ENCODE measurements around the gene ARSI.
"Not testable (repeated sequence)": the region's sequence is repeated elsewhere in the genome, so short reads cannot be mapped to it uniquely, and the experiment has no call there.

The ARSI gene

GRCh38 chr5:150263375-150263775 lies 39.3 kb downstream of the ARSI start:
- no peak for DNase-seq

GRCh38 chr5:150262502-150262901 lies 40.2 kb downstream of the ARSI start:
- DNase-seq: no peak

- no peak for DNase-seq
These were observed 41.5 kb downstream of the ARSI start for GRCh38 chr5:150261231-150261630.

GRCh38 chr5:150258130-150258529 lies 44.6 kb downstream of the ARSI start:
- no peak for DNase-seq

GRCh38 chr5:150257424-150257823 lies 45.3 kb downstream of the ARSI start:
- no peak for DNase-seq

GRCh38 chr5:150256410-150257064 lies 46.2 kb downstream of the ARSI start:
- no peak for DNase-seq

- DNase-seq: no peak
These were observed 46.9 kb downstream of the ARSI start for GRCh38 chr5:150255659-150256409.

GRCh38 chr5:150254774-150255173 lies 47.9 kb downstream of the ARSI start:
- DNase-seq: no peak

GRCh38 chr5:150254363-150254762 lies 48.3 kb downstream of the ARSI start:
- DNase-seq: no peak

- DNase-seq: no peak
These were observed 49.1 kb downstream of the ARSI start for GRCh38 chr5:150253416-150254208.

- DNase-seq: no peak
These were observed 50.2 kb downstream of the ARSI start for GRCh38 chr5:150252489-150252888.

GRCh38 chr5:150251504-150251903 lies 51.2 kb downstream of the ARSI start:
- DNase-seq: no peak

GRCh38 chr5:150249744-150250143 lies 53.0 kb downstream of the ARSI start:
- no peak for DNase-seq

GRCh38 chr5:150248946-150249345 lies 53.8 kb downstream of the ARSI start:
- DNase-seq: no peak

GRCh38 chr5:150248493-150248892 lies 54.2 kb downstream of the ARSI start:
- DNase-seq: not testable (repeated sequence)

GRCh38 chr5:150247726-150248125 lies 55.0 kb downstream of the ARSI start:
- no peak for DNase-seq

- no peak for DNase-seq
These were observed 55.9 kb downstream of the ARSI start for GRCh38 chr5:150246835-150247234.

GRCh38 chr5:150246429-150246828 lies 56.3 kb downstream of the ARSI start:
- no peak for DNase-seq

Data from CD4-positive, alpha-beta T cell treated with Interleukin-17A for 4 hours (primary cell).